Testis (tissue), 3 donors: Measurements from ENCODE around the gene PHIP. TPM values are rescaled to one million over a fixed set of nuclear protein-coding genes. Genes with fewer than 3 reads are reported as not detected.

Source experiments
- DNase-seq: peaks from one replicate; pipeline ENCODE4 v3.0.0-alpha.2; 2019
- H3K27ac ChIP-seq, 2 donors: fragments of 200-600 bp; sonication (generic); one replicate each; pipeline ENCODE4 v1.5.1; 2019
- H3K27me3 ChIP-seq: fragments of 200-600 bp; sonication (generic); one replicate; pipeline ENCODE4 v1.5.1; 2019
- H3K36me3 ChIP-seq: fragments of 200-600 bp; sonication (generic); one replicate; pipeline ENCODE4 v1.5.1; 2017; ENCODE audit warnings: low read depth; ENCODE audit errors: missing control alignments
- H3K4me1 ChIP-seq: fragments of 200-600 bp; sonication (generic); one replicate; pipeline ENCODE4 v1.5.1; 2019
- H3K4me3 ChIP-seq, 2 donors: fragments of 200-600 bp; sonication (generic); one replicate each; pipeline ENCODE4 v1.5.1; 2017 to 2019
- H3K9me3 ChIP-seq: fragments of 200-600 bp; sonication (generic); one replicate; pipeline ENCODE4 v1.5.1; 2017
- POLR2A ChIP-seq: fragments of 450-650 bp; IDR thresholded peaks from one replicate; pipeline ENCODE4 v1.6.1; 2017; ENCODE audit warnings: antibody characterized with exemption, mild to moderate bottlenecking, moderate library complexity
- WGBS, 2 donors: methylation state at CpG; one replicate each; pipeline ENCODE4 v1.1.5; 2018; 5-methylcytosine and 5-hydroxymethylcytosine counted together
- intact Hi-C: fragments of 100-400 bp; cut with DNase I; formaldehyde crosslinking; loops from one replicate; pipeline ENCODE4 v1.15.1; 2023; ENCODE audit warnings: low total_unique reads
- polyA plus RNA-seq: library from polyadenylated mRNA; stranded (reverse); fragments of 350-450 nt; fragmentation: Illumina TruSeq; extraction: RNeasy Lipid Tissue Mini Kit (QIAGEN cat#74804); gene quantifications from one replicate; pipeline ENCODE4 v1.2.3, GENCODE V29; 2014; ENCODE audit warnings: low read depth, low replicate concordance; ENCODE audit not compliant: insufficient read depth
- total RNA-seq, 2 donors: library from RNA; depleted of rRNA; stranded (reverse); fragments of >200 nt; gene quantifications; one replicate each; pipeline ENCODE4 v1.2.3, GENCODE V29; 2016
- TF ChIP-seq, protein P1 (sequence below), 3 experiments: fragments of 450-650 bp in 2 of 3; fragments of 200-600 bp in 1 of 3; sonication (generic) in 1 of 3; IDR thresholded peaks; one replicate each; pipeline ENCODE4 v1.5.1; 2016 to 2019; ENCODE audit warnings: antibody characterized with exemption in 3 of 3, mild to moderate bottlenecking in 2 of 3, moderate library complexity in 1 of 3

The PHIP gene
- total and polyA plus RNA-seq, 3 donors from 2014 or later = 9.0 to 43.9 (median 43.5) TPM

DNA sequence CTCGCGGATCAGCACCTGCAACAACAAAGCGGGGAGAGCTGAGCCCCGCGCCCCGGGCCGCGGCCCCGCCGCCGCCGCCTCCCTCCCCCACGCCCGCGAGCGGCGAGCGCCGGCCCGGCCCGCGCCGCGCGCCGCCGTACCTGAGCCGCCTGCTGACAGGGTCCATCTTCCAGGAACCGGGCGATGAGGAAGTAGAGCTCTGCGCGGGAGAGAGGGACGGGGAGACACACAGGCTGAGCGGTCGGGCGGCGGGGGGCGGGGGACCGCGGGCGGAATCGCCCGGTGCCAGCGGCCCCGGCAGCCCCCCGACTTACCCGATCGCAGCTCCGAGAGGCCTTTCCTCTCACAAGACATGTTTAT lies 359 bp downstream of the PHIP start:
- no peaks in the 10 kb centered on the region for H3K27me3 ChIP-seq
- no peak for DNase-seq
- 1% methylated on average over 44 of the region's 49 CpGs; no CpG with 5 or more reads in 1 of the 2 donors for WGBS, 2 donors
- H3K9me3 ChIP-seq = no peaks in the 10 kb centered on the region
- H3K36me3 ChIP-seq = no peaks in the 10 kb centered on the region
- H3K4me1 ChIP-seq = peaks cover 11% of the 10 kb centered on the region
- TF ChIP-seq, protein P1, sequence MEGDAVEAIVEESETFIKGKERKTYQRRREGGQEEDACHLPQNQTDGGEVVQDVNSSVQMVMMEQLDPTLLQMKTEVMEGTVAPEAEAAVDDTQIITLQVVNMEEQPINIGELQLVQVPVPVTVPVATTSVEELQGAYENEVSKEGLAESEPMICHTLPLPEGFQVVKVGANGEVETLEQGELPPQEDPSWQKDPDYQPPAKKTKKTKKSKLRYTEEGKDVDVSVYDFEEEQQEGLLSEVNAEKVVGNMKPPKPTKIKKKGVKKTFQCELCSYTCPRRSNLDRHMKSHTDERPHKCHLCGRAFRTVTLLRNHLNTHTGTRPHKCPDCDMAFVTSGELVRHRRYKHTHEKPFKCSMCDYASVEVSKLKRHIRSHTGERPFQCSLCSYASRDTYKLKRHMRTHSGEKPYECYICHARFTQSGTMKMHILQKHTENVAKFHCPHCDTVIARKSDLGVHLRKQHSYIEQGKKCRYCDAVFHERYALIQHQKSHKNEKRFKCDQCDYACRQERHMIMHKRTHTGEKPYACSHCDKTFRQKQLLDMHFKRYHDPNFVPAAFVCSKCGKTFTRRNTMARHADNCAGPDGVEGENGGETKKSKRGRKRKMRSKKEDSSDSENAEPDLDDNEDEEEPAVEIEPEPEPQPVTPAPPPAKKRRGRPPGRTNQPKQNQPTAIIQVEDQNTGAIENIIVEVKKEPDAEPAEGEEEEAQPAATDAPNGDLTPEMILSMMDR (IDR thresholded peaks at IDR 0.05) = no peak
- no peak for TF ChIP-seq POLR2A
- peak overlapping the region; percentile 82 to 98 for H3K4me3 ChIP-seq
- peak overlapping the region; percentile 98 to 100 for H3K27ac ChIP-seq
- intact Hi-C loops = no loop called here

- Histone ChIP-seq H3K4me3 (peak overlapping the region; percentile 76 to 89), H3K27ac (peak overlapping the region; percentile 97 to 98), H3K36me3 (no peaks in the 10 kb centered on the region), H3K4me1 (peaks cover 11% of the 10 kb centered on the region), H3K9me3 (no peaks in the 10 kb centered on the region), H3K27me3 (no peaks in the 10 kb centered on the region)
- intact Hi-C loops = no loop called here
- 0 to 1% methylated on average over 51 to 77 of the region's 79 CpGs for WGBS, 2 donors
- DNase-seq = peak; percentile 94
- no peak for TF ChIP-seq POLR2A
- TF ChIP-seq, protein P1 (IDR thresholded peaks at IDR 0.05) = no peak
Observed at GRCh38 chr6:79076782-79077641, 1.0 kb downstream of the PHIP start.

DNA sequence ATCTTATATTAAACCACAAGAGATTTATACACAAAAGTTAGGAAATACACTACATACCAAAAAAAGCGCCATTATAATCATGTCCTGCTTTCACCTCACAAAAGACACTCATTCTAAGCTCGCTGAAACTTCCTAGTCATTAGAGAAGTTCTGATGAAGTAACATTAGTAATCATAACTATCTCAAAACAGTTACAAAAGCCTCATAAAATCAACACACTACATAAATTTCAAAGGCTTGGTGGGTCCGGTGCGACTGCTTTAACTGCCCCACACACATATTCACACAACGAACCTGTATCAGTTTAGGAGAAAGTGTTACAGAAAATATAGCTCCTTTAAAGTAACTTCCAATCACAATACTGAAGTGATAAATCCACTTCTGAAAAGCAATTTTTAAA lies 1.9 kb downstream of the PHIP start:
- no peak for TF ChIP-seq POLR2A
- Histone ChIP-seq H3K27ac (peak overlapping the region; percentile 97 to 98), H3K4me3 (peak overlapping the region; percentile 76 to 89), H3K4me1 (peaks cover 11% of the 10 kb centered on the region), H3K27me3 (no peaks in the 10 kb centered on the region), H3K36me3 (no peaks in the 10 kb centered on the region), H3K9me3 (no peaks in the 10 kb centered on the region)
- intact Hi-C loops = no loop called here
- 7 to 9% methylated on average over 5 of the region's 5 CpGs for WGBS, 2 donors
- no peak for DNase-seq

- DNase-seq = no peak
- no peak for TF ChIP-seq POLR2A
- TF ChIP-seq, protein P1 (IDR thresholded peaks at IDR 0.05) = no peak
- Histone ChIP-seq H3K4me3 (no peak overlapping the region), H3K36me3 (no peaks in the 10 kb centered on the region), H3K9me3 (no peaks in the 10 kb centered on the region), H3K27ac (no peak overlapping the region), H3K27me3 (no peaks in the 10 kb centered on the region), H3K4me1 (peaks cover 11% of the 10 kb centered on the region)
- intact Hi-C loops = no loop called here
- WGBS, 2 donors = 87 to 94% methylated on average over 1 of the region's 1 CpG
Observed at GRCh38 chr6:79073888-79074287, 4.2 kb downstream of the PHIP start.

DNA sequence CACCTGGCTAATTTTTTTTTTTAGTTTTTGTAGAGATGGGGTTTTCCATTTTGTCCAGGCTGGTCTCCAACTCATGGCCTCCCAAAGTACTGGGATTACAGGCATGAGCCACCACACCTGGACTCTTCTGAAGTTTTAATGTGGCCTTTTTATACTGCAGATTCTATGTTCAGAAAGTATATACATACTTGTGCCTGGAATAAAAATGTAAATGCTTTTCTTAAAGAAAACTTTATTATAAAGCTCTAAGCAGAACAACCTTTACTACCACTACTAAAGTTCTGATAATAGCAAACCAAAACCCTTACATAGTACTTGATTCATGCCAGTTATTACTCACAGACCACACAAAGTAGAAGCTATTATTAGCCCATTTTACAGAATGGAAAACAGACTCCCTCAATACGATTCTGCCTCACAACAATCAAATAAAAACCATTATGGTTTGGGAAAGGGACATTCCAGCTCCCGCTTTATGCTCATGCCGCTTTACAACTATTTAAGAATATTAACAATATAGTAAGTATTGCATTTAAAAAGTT lies 5.3 kb downstream of the PHIP start:
- intact Hi-C loops = no loop called here
- Histone ChIP-seq H3K9me3 (no peaks in the 10 kb centered on the region), H3K4me1 (peaks cover 11% of the 10 kb centered on the region), H3K27ac (no peak overlapping the region), H3K4me3 (no peak overlapping the region), H3K36me3 (no peaks in the 10 kb centered on the region), H3K27me3 (no peaks in the 10 kb centered on the region)
- TF ChIP-seq POLR2A = no peak
- TF ChIP-seq, protein P1 (IDR thresholded peaks at IDR 0.05) = no peak
- WGBS, 2 donors = 95 to 100% methylated on average over 3 of the region's 3 CpGs
- DNase-seq = no peak
